ENCODE data around the gene BBC3.

BBC3 gene

GRCh38 chr19:47188507-47189033 lies 42.4 kb downstream of the BBC3 start:
- no peak for DNase-seq

- no peak for DNase-seq
These were observed 43.2 kb downstream of the BBC3 start for GRCh38 chr19:47187797-47188196.

- DNase-seq = no peak
These were observed 43.7 kb downstream of the BBC3 start for GRCh38 chr19:47187335-47187655.

GRCh38 chr19:47186446-47187334 lies 44.3 kb downstream of the BBC3 start:
- no peak for DNase-seq

- no peak for DNase-seq
These were observed 47.4 kb downstream of the BBC3 start for GRCh38 chr19:47183601-47184000.

- no peak for DNase-seq
These were observed 51.2 kb downstream of the BBC3 start for GRCh38 chr19:47179653-47180310.

GRCh38 chr19:47176627-47177090 lies 54.3 kb downstream of the BBC3 start:
- DNase-seq = peak; percentile 86

GRCh38 chr19:47176071-47176626 lies 54.9 kb downstream of the BBC3 start:
- peak; percentile 61 for DNase-seq

- no peak for DNase-seq
These were observed 58.1 kb downstream of the BBC3 start for GRCh38 chr19:47172666-47173455.
